SK-N-SH (cell line): ENCODE measurements around the gene SYNDIG1L. TPM values are rescaled to one million over a fixed set of nuclear protein-coding genes. Genes with fewer than 3 reads are reported as not detected.

Source experiments
- CTCF ChIA-PET: fragments of 300-600, 350-600 bp; formaldehyde crosslinking; extraction: SDS; loops from one replicate; lab custom pipeline; 2021; lab: Yijun Ruan, JAX
- POLR2A ChIA-PET: fragments of 350-600 bp; sonication (Branson Sonifier 250); formaldehyde crosslinking; extraction: SDS; loops from one replicate; lab custom pipeline; 2020; ENCODE audit warnings: antibody characterized with exemption, inconsistent platforms; lab: Yijun Ruan, JAX
- DNase-seq: peaks from one replicate; pipeline ENCODE4 v3.0.0; 2012
- H2AFZ ChIP-seq: fragments of 200-600 bp; sonication (generic); 2 replicates; pipeline ENCODE4 v1.8.1; 2016; ENCODE audit warnings: antibody characterized with exemption, mild to moderate bottlenecking, low read depth
- H3F3A ChIP-seq: fragments of 200-600 bp; sonication (generic); replicated peaks from 2 replicates; pipeline ENCODE3; 2016; ENCODE audit warnings: antibody characterized with exemption, mild to moderate bottlenecking; ENCODE audit not compliant: insufficient read depth
- H3K27ac ChIP-seq, 2 experiments: fragments of 200-500 bp in 1 of 2; fragments of 200-600 bp in 1 of 2; sonication (Bioruptor generic) in 1 of 2; sonication (generic), shearing (Covaris generic) in 1 of 2; 2 replicates each; pipeline versions ENCODE4 v1.5.1 to v1.6.1; 2014 to 2016; ENCODE audit warnings: low read depth in 2 of 2, inconsistent platforms in 1 of 2, low read length in 1 of 2, mild to moderate bottlenecking in 1 of 2, mixed read lengths in 1 of 2
- H3K27me3 ChIP-seq: fragments of 200-600 bp; sonication (generic), shearing (Covaris generic); 2 replicates; pipeline ENCODE4 v1.6.1; 2016; ENCODE audit warnings: mixed run types; ENCODE audit not compliant: insufficient read depth
- H3K36me3 ChIP-seq, 2 experiments: fragments of 200-500 bp in 1 of 2; fragments of 200-600 bp in 1 of 2; sonication (Bioruptor generic) in 1 of 2; sonication (generic) in 1 of 2; replicated peaks in 1 of 2; 2 replicates each; pipeline versions ENCODE3 to v1.5.1; 2014 to 2016; ENCODE audit warnings: low read length in 1 of 2, mild to moderate bottlenecking in 1 of 2; ENCODE audit not compliant: insufficient read depth in 2 of 2, control insufficient read depth in 1 of 2
- H3K4me1 ChIP-seq, 2 experiments: fragments of 200-500 bp in 1 of 2; fragments of 200-600 bp in 1 of 2; sonication (Bioruptor generic) in 1 of 2; sonication (generic), shearing (Covaris generic) in 1 of 2; 2 replicates each; pipeline versions ENCODE4 v1.5.1 to v1.6.1; 2014 to 2016; ENCODE audit warnings: low read depth in 1 of 2, low read length in 1 of 2, mixed run types in 1 of 2; ENCODE audit not compliant: insufficient read depth in 2 of 2, control insufficient read depth in 1 of 2
- H3K4me2 ChIP-seq: fragments of 200-600 bp; sonication (generic), shearing (Covaris generic); 2 replicates; pipeline ENCODE4 v1.6.1; 2017; ENCODE audit warnings: mixed run types
- H3K4me3 ChIP-seq, 2 experiments: fragments of 200-500 bp in 1 of 2; fragments of 200-600 bp in 1 of 2; sonication (Bioruptor generic) in 1 of 2; sonication (generic), shearing (Covaris generic) in 1 of 2; 2 replicates each; pipeline versions ENCODE4 v1.5.1 to v1.8.1; 2014 to 2016; ENCODE audit warnings: low read depth in 2 of 2, inconsistent platforms in 1 of 2, low read length in 1 of 2, mild to moderate bottlenecking in 1 of 2, mixed read lengths in 1 of 2, moderate library complexity in 1 of 2
- H3K79me2 ChIP-seq: fragments of 200-600 bp; sonication (generic); 2 replicates; pipeline ENCODE4 v1.8.1; 2017; ENCODE audit warnings: mild to moderate bottlenecking; ENCODE audit not compliant: insufficient read depth
- H3K9ac ChIP-seq: fragments of 200-600 bp; sonication (generic); 2 replicates; pipeline ENCODE4 v1.6.1; 2017; ENCODE audit warnings: mixed run types
- H3K9me2 ChIP-seq: fragments of 200-600 bp; sonication (generic); 2 replicates; pipeline ENCODE4 v1.6.1; 2017; ENCODE audit warnings: mixed run types
- H3K9me3 ChIP-seq: fragments of 200-600 bp; sonication (generic); 2 replicates; pipeline ENCODE4 v1.6.1; 2017; ENCODE audit warnings: mixed run types, mild to moderate bottlenecking, moderate library complexity
- H4K20me1 ChIP-seq: fragments of 200-600 bp; sonication (generic); 2 replicates; pipeline ENCODE4 v1.6.1; 2017; ENCODE audit warnings: mild to moderate bottlenecking, mixed run types; ENCODE audit not compliant: insufficient read depth
- ELF1 ChIP-seq: IDR thresholded peaks from 2 replicates; pipeline ENCODE4 v1.4.0; 2012
- EP300 ChIP-seq, 2 experiments: IDR thresholded peaks; 2 replicates each; pipeline versions ENCODE4 v1.4.0 to v1.6.1; 2012; ENCODE audit warnings: borderline replicate concordance in 1 of 2, low read depth in 1 of 2, low read length in 1 of 2
- EZH2phosphoT487 ChIP-seq: fragments of 200-600 bp; sonication (generic); IDR thresholded peaks from 2 replicates; pipeline ENCODE4 v1.6.1; 2017; ENCODE audit warnings: low read depth, mixed run types, mild to moderate bottlenecking, antibody characterized with exemption, moderate library complexity, borderline replicate concordance
- FOSL2 ChIP-seq: IDR thresholded peaks from 2 replicates; pipeline ENCODE4 v1.4.0; 2012; ENCODE audit warnings: low read depth, mild to moderate bottlenecking, moderate library complexity, borderline replicate concordance
- GABPA ChIP-seq: IDR thresholded peaks from 2 replicates; pipeline ENCODE4 v1.4.0; 2012; ENCODE audit warnings: low read depth, mild to moderate bottlenecking
- GATA2 ChIP-seq: sonication (generic); formaldehyde crosslinking; IDR thresholded peaks from 2 replicates; pipeline ENCODE4 v1.5.0; 2020; ENCODE audit warnings: mild to moderate bottlenecking, missing genetic modification reagents
- JUND ChIP-seq: IDR thresholded peaks from 2 replicates; pipeline ENCODE4 v1.4.0; 2012
- MEF2A ChIP-seq: IDR thresholded peaks from 2 replicates; pipeline ENCODE4 v1.4.0; 2012; ENCODE audit warnings: low read depth, borderline replicate concordance
- NFIC ChIP-seq: IDR thresholded peaks from 2 replicates; pipeline ENCODE4 v1.4.0; 2012; ENCODE audit warnings: borderline replicate concordance
- RCOR1 ChIP-seq: fragments of 150-350 bp; IDR thresholded peaks from 2 replicates; pipeline ENCODE4 v1.6.1; 2017; ENCODE audit warnings: antibody characterized with exemption, low read length
- RFX5 ChIP-seq: IDR thresholded peaks from 2 replicates; pipeline ENCODE4 v1.6.1; 2012; ENCODE audit warnings: mild to moderate bottlenecking, improper control_type of control experiment, low read length
- RXRA ChIP-seq: IDR thresholded peaks from 2 replicates; pipeline ENCODE4 v1.4.0; 2012; ENCODE audit warnings: low read depth, mild to moderate bottlenecking, borderline replicate concordance
- SMC3 ChIP-seq: IDR thresholded peaks from 2 replicates; pipeline ENCODE4 v1.6.1; 2012; ENCODE audit warnings: low read depth, low read length, improper control_type of control experiment
- TEAD4 ChIP-seq: IDR thresholded peaks from 2 replicates; pipeline ENCODE4 v1.4.0; 2012; ENCODE audit warnings: mild to moderate bottlenecking, borderline replicate concordance; ENCODE audit not compliant: insufficient read depth
- YY1 ChIP-seq: IDR thresholded peaks from 2 replicates; pipeline ENCODE4 v1.4.0; 2012; ENCODE audit warnings: low read depth, mild to moderate bottlenecking
- WGBS: methylation state at CpG from one replicate; pipeline ENCODE4 v1.1.6; 2017; ENCODE audit warnings: low lambda C conversion rate; 5-methylcytosine and 5-hydroxymethylcytosine counted together
- polyA plus RNA-seq, 3 experiments: library from polyadenylated mRNA; depleted of rRNA; stranded (reverse); fragments of >200 nt; gene quantifications; 2 replicates each; pipeline ENCODE4 v1.2.3, GENCODE V29; 2012
- TF ChIP-seq, protein P1 (sequence below): IDR thresholded peaks from 2 replicates; pipeline ENCODE4 v1.4.0; 2012; ENCODE audit warnings: low read depth
- TF ChIP-seq, protein P2 (sequence below): fragments of 150-350 bp; IDR thresholded peaks from 2 replicates; pipeline ENCODE4 v1.6.1; 2016; ENCODE audit warnings: mild to moderate bottlenecking, low read depth, low read length
- TF ChIP-seq, protein P3 (sequence below): IDR thresholded peaks from 2 replicates; pipeline ENCODE4 v1.4.0; 2012; ENCODE audit warnings: low read depth, borderline replicate concordance
- TF ChIP-seq, protein P4 (sequence below): fragments of 200-600 bp; sonication (generic); IDR thresholded peaks from 2 replicates; pipeline ENCODE4 v1.6.1; 2017; ENCODE audit warnings: antibody characterized with exemption, mild to moderate bottlenecking, moderate library complexity

SYNDIG1L gene
- polyA plus RNA-seq, 1 of the 3 experiments (the other 2 are of a cell fraction), result not detected

DNA sequence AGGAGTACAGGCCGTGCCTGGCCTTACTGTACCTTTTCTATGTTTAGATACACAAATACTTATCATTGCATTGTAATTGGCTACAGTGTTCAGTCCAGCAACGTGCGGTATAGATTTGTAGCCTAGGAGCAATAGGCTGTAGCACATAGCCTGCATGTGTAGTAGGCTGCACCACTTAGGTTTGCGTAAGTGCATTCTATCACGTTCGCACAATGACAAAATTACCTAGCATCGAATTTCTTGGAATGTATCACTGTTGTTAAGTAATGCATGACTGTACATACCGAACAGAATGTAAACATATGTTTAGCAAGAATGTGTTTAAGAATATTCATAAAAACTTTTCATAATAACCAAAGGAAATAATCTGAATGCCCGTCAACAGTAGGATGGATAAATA, 45.8 kb downstream of the SYNDIG1L start:
- no peaks in the 10 kb centered on the region for H3K36me3 ChIP-seq
- CTCF ChIA-PET, result interaction anchor here (1.8 kb wide), 1 partner anchor 99 kb away, joined by 4 read pairs; no protein-coding TSS in a partner anchor
- no peak overlapping the region for H3K4me2 ChIP-seq
- POLR2A ChIA-PET, result no interaction called here
- no peak for DNase-seq
- no peaks in the 10 kb centered on the region for H3K9me3 ChIP-seq
- no peak overlapping the region for H3K27ac ChIP-seq
- WGBS, result 80% methylated on average over 9 of the region's 9 CpGs
- no peaks in the 10 kb centered on the region for H3K4me1 ChIP-seq
- H3K27me3 ChIP-seq, result peaks cover 3% of the 10 kb centered on the region; the same call in 1 of the 2 replicates
- H3K79me2 ChIP-seq, result no peaks in the 10 kb centered on the region
- no peak overlapping the region for H2AFZ ChIP-seq
- H3K9me2 ChIP-seq, result no peaks in the 10 kb centered on the region
- no peak overlapping the region for H3K4me3 ChIP-seq
- no peaks in the 10 kb centered on the region for H3F3A ChIP-seq
- no peak overlapping the region for H3K9ac ChIP-seq
- TF ChIP-seq EP300 (IDR thresholded peaks at IDR 0.05; ENCODE audit: borderline replicate concordance in 1 of 2, low read depth in 1 of 2, low read length in 1 of 2), result no peak
- no peak for TF ChIP-seq SMC3
- no peak for TF ChIP-seq RCOR1
- TF ChIP-seq JUND, result no peak
- no peak for TF ChIP-seq TEAD4
- TF ChIP-seq, protein P1, sequence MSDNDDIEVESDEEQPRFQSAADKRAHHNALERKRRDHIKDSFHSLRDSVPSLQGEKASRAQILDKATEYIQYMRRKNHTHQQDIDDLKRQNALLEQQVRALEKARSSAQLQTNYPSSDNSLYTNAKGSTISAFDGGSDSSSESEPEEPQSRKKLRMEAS, result no peak
- TF ChIP-seq, protein P2, sequence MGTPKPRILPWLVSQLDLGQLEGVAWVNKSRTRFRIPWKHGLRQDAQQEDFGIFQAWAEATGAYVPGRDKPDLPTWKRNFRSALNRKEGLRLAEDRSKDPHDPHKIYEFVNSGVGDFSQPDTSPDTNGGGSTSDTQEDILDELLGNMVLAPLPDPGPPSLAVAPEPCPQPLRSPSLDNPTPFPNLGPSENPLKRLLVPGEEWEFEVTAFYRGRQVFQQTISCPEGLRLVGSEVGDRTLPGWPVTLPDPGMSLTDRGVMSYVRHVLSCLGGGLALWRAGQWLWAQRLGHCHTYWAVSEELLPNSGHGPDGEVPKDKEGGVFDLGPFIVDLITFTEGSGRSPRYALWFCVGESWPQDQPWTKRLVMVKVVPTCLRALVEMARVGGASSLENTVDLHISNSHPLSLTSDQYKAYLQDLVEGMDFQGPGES, result no peak
- no peak for TF ChIP-seq YY1
- no peak for TF ChIP-seq FOSL2
- no peak for TF ChIP-seq MEF2A
- no peak for TF ChIP-seq RFX5
- no peak for TF ChIP-seq EZH2phosphoT487
- TF ChIP-seq GATA2 (CRISPR knock-in tag), result no peak
- no peak for TF ChIP-seq GABPA
- TF ChIP-seq, protein P3, sequence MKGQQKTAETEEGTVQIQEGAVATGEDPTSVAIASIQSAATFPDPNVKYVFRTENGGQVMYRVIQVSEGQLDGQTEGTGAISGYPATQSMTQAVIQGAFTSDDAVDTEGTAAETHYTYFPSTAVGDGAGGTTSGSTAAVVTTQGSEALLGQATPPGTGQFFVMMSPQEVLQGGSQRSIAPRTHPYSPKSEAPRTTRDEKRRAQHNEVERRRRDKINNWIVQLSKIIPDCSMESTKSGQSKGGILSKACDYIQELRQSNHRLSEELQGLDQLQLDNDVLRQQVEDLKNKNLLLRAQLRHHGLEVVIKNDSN, result no peak
- TF ChIP-seq ELF1, result no peak
- no peak for TF ChIP-seq NFIC
- TF ChIP-seq, protein P4, sequence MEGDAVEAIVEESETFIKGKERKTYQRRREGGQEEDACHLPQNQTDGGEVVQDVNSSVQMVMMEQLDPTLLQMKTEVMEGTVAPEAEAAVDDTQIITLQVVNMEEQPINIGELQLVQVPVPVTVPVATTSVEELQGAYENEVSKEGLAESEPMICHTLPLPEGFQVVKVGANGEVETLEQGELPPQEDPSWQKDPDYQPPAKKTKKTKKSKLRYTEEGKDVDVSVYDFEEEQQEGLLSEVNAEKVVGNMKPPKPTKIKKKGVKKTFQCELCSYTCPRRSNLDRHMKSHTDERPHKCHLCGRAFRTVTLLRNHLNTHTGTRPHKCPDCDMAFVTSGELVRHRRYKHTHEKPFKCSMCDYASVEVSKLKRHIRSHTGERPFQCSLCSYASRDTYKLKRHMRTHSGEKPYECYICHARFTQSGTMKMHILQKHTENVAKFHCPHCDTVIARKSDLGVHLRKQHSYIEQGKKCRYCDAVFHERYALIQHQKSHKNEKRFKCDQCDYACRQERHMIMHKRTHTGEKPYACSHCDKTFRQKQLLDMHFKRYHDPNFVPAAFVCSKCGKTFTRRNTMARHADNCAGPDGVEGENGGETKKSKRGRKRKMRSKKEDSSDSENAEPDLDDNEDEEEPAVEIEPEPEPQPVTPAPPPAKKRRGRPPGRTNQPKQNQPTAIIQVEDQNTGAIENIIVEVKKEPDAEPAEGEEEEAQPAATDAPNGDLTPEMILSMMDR, result no peak
- TF ChIP-seq RXRA, result no peak
- H4K20me1 ChIP-seq, result no peaks in the 10 kb centered on the region
